DOHH2 (cell line): ENCODE data around the gene LDHA.

ENCODE experiments used
- CTCF ChIP-seq: fragments of 200-600 bp; sonication (generic); IDR thresholded peaks from one replicate; pipeline ENCODE4 v1.5.1; 2014; ENCODE audit warnings: antibody characterized with exemption, mild to moderate bottlenecking, low read depth, low read length; ENCODE audit not compliant: poor library complexity, severe bottlenecking
- EZH2phosphoT487 ChIP-seq: fragments of 200-600 bp; sonication (generic); IDR thresholded peaks from 2 replicates; pipeline ENCODE4 v1.6.1; 2017; ENCODE audit warnings: borderline replicate concordance, mild to moderate bottlenecking, antibody characterized with exemption, low read length, moderate library complexity, mixed read lengths

GRCh38 chr11:18375941-18376340, 18.4 kb upstream of the LDHA start:
- TF ChIP-seq CTCF (no peak), EZH2phosphoT487 (no peak)
